Hematopoietic multipotent progenitor cell treated with erythropoietin and hydrocortisone succinate and interleukin-3 and kit ligand, for 8 days (in vitro differentiated cells): ENCODE data around the gene ARID3B.
A peak's percentile ranks its signal among the peaks of the same experiment; 100 is the strongest.
"Not testable (repeated sequence)": the region's sequence is repeated elsewhere in the genome, so short reads cannot be mapped to it uniquely, and the experiment has no call there.

Experiments
- DNase-seq: peaks from one replicate; pipeline ENCODE4 v3.0.0-alpha.2; 2015

ARID3B gene

GRCh38 chr15:74578496-74578994, 37.5 kb downstream of the ARID3B start:
- DNase-seq: no peak

- DNase-seq: no peak
These were observed 38.0 kb downstream of the ARID3B start for GRCh38 chr15:74579001-74579400.

GRCh38 chr15:74580538-74581350, 39.7 kb downstream of the ARID3B start:
- no peak for DNase-seq

- no peak for DNase-seq
These were observed 43.2 kb downstream of the ARID3B start for GRCh38 chr15:74584204-74584603.

- peak; percentile 72 for DNase-seq
These were observed 43.8 kb downstream of the ARID3B start for GRCh38 chr15:74584779-74585178.

- no peak for DNase-seq
These were observed 44.2 kb downstream of the ARID3B start for GRCh38 chr15:74585191-74585590.

- no peak for DNase-seq
These were observed 44.8 kb downstream of the ARID3B start for GRCh38 chr15:74585857-74586256.

GRCh38 chr15:74589826-74590225, 48.8 kb downstream of the ARID3B start:
- no peak for DNase-seq

- DNase-seq: no peak
These were observed 51.2 kb downstream of the ARID3B start for GRCh38 chr15:74592222-74592621.

GRCh38 chr15:74593122-74593521, 52.1 kb downstream of the ARID3B start:
- no peak for DNase-seq

- no peak for DNase-seq
These were observed 53.4 kb downstream of the ARID3B start for GRCh38 chr15:74594455-74594854.

GRCh38 chr15:74595271-74595670, 54.3 kb downstream of the ARID3B start:
- DNase-seq: no peak

GRCh38 chr15:74596736-74597135, 55.7 kb downstream of the ARID3B start:
- not testable (repeated sequence) for DNase-seq

GRCh38 chr15:74597146-74597705, 56.2 kb downstream of the ARID3B start:
- not testable (repeated sequence) for DNase-seq

- peak; percentile 94 for DNase-seq
These were observed 57.3 kb downstream of the ARID3B start for GRCh38 chr15:74598126-74598842.

GRCh38 chr15:74599156-74599555, 58.1 kb downstream of the ARID3B start:
- no peak for DNase-seq

- no peak for DNase-seq
These were observed 62.2 kb downstream of the ARID3B start for GRCh38 chr15:74603026-74603788.

GRCh38 chr15:74603789-74604705, 63.0 kb downstream of the ARID3B start:
- no peak for DNase-seq

- no peak for DNase-seq
These were observed 64.2 kb downstream of the ARID3B start for GRCh38 chr15:74604983-74605794.

GRCh38 chr15:74605795-74606150, 64.8 kb downstream of the ARID3B start:
- DNase-seq: no peak

GRCh38 chr15:74608786-74609185, 67.8 kb downstream of the ARID3B start:
- DNase-seq: no peak
